Activated CD4-positive, CD25-positive, alpha-beta regulatory T cell treated with anti-CD3 and anti-CD28 coated beads, Interleukin-2, amount 50 U/mL, for 24 hours (primary cell): ENCODE measurements around the gene PTPRN2.
A peak's percentile ranks its signal among the peaks of the same experiment; 100 is the strongest.
"Not testable (repeated sequence)": the region's sequence is repeated elsewhere in the genome, so short reads cannot be mapped to it uniquely, and the experiment has no call there.

Experiments used
- ATAC-seq, 2 donors: fragments of 150-1000 bp; cut with Tn5 transposase; one replicate each; pipeline ENCODE4 v1.10.0; 2021; ENCODE audit warnings: mild to moderate bottlenecking in 1 of 2, moderate library complexity in 1 of 2

The PTPRN2 gene

GRCh38 chr7:158377800-158378623, 209.6 kb downstream of the PTPRN2 start:
- no peak for ATAC-seq

GRCh38 chr7:158376839-158377186, 210.8 kb downstream of the PTPRN2 start:
- ATAC-seq, result not testable (repeated sequence)

- ATAC-seq, result peak in 1 of 2 donors; percentile 44
Observed at GRCh38 chr7:158376146-158376838, 211.3 kb downstream of the PTPRN2 start.

- no peak for ATAC-seq
Observed at GRCh38 chr7:158375034-158375433, 212.6 kb downstream of the PTPRN2 start.

GRCh38 chr7:158374586-158374985, 213.0 kb downstream of the PTPRN2 start:
- no peak for ATAC-seq

- no peak for ATAC-seq
Observed at GRCh38 chr7:158374146-158374545, 213.5 kb downstream of the PTPRN2 start.

- no peak for ATAC-seq
Observed at GRCh38 chr7:158373476-158374133, 214.0 kb downstream of the PTPRN2 start.

- no peak for ATAC-seq
Observed at GRCh38 chr7:158372400-158373342, 215.0 kb downstream of the PTPRN2 start.

- no peak for ATAC-seq
Observed at GRCh38 chr7:158371856-158372255, 215.8 kb downstream of the PTPRN2 start.

GRCh38 chr7:158369866-158370265, 217.8 kb downstream of the PTPRN2 start:
- ATAC-seq, result no peak

- no peak for ATAC-seq
Observed at GRCh38 chr7:158369290-158369689, 218.3 kb downstream of the PTPRN2 start.

GRCh38 chr7:158368449-158368848, 219.2 kb downstream of the PTPRN2 start:
- ATAC-seq, result no peak

GRCh38 chr7:158367634-158367982, 220.0 kb downstream of the PTPRN2 start:
- ATAC-seq, result no peak

- no peak for ATAC-seq
Observed at GRCh38 chr7:158366916-158367633, 220.5 kb downstream of the PTPRN2 start.

- no peak for ATAC-seq
Observed at GRCh38 chr7:158366346-158366745, 221.3 kb downstream of the PTPRN2 start.

- ATAC-seq, result no peak
Observed at GRCh38 chr7:158365267-158365666, 222.4 kb downstream of the PTPRN2 start.

- ATAC-seq, result no peak
Observed at GRCh38 chr7:158364451-158364850, 223.2 kb downstream of the PTPRN2 start.

GRCh38 chr7:158362912-158363905, 224.4 kb downstream of the PTPRN2 start:
- ATAC-seq, result no peak

GRCh38 chr7:158362001-158362400, 225.6 kb downstream of the PTPRN2 start:
- peak in 1 of 2 donors; percentile 17 for ATAC-seq

GRCh38 chr7:158361326-158361946, 226.2 kb downstream of the PTPRN2 start:
- peak in 1 of 2 donors; percentile 17 for ATAC-seq
